Hepatocyte (in vitro differentiated cells): Measurements from ENCODE around the gene HHAT.

Experiments used
- CTCF ChIP-seq: fragments of 200-600 bp; sonication (generic); IDR thresholded peaks from 2 replicates; pipeline ENCODE4 v1.5.1; 2016; ENCODE audit warnings: antibody characterized with exemption, mild to moderate bottlenecking; ENCODE audit not compliant: poor library complexity
- EZH2 ChIP-seq: fragments of 200-600 bp; sonication (generic); IDR thresholded peaks from 2 replicates; pipeline ENCODE4 v1.6.1; 2016; ENCODE audit warnings: antibody characterized with exemption, mild to moderate bottlenecking, borderline replicate concordance

- no peak for TF ChIP-seq CTCF
- TF ChIP-seq EZH2, result no peak
Observed at GRCh38 chr1:210617293-210617692, 288.6 kb downstream of the HHAT start.
